ENCODE results near the gene AKR1C8. TPM values are rescaled to one million over a fixed set of nuclear protein-coding genes. Genes with fewer than 3 reads are reported as not detected.

AKR1C8 gene
- total and polyA plus RNA-seq, 9 of the 15 experiments (the other 6 are each of a cell fraction or from before 2014, with no cell fraction given), result 0.03 to 0.29 (median 0.08) TPM

GRCh38 chr10:5199398-5199797 lies 14.4 kb upstream of the AKR1C8 start (continued):
- no peak for TF ChIP-seq RREB1 (CRISPR knock-in tag; IDR thresholded peaks at IDR 0.05)

- CTCF ChIA-PET (ENCODE audit: low intra/inter-chr PET ratio), result no interaction called here
- FAIRE-seq (no peak), ATAC-seq (no peak), DNase-seq (ENCODE audit: extremely low read depth in 1 of 4, low spot score in 3 of 4) (no peak)
- H3K9me1 ChIP-seq (ENCODE audit: control insufficient read depth, insufficient read depth, low read length), result no peaks in the 10 kb centered on the region
- no peak for TF ChIP-seq FOXK1 (CRISPR knock-in tag; IDR thresholded peaks at IDR 0.05; ENCODE audit: borderline replicate concordance)
- no peak for TF ChIP-seq PATZ1 (CRISPR knock-in tag; IDR thresholded peaks at IDR 0.05; ENCODE audit: borderline replicate concordance)
- no peak for TF ChIP-seq ZNF282 (CRISPR knock-in tag; IDR thresholded peaks at IDR 0.05)
- no peak for TF ChIP-seq ZNF140 (CRISPR knock-in tag; IDR thresholded peaks at IDR 0.05)
- no peak for TF ChIP-seq ETV1 (tag; conservative IDR thresholded peaks at IDR 0.05; ENCODE audit: low read depth)
- no peak overlapping the region for H3K4me2 ChIP-seq (ENCODE audit: insufficient read depth, low read length)
- H3K4me1 ChIP-seq (replicated peaks in 1 of 2; ENCODE audit: control insufficient read depth in 2 of 2, insufficient read depth in 2 of 2, low read length in 2 of 2), result no peaks in the 10 kb centered on the region; a peak in 1 of 5 replicates
- H3K36me3 ChIP-seq (ENCODE audit: control insufficient read depth, insufficient read depth, low read length), result no peaks in the 10 kb centered on the region
- POLR2A ChIA-PET, result no interaction called here
- no peaks in the 10 kb centered on the region for H3K79me2 ChIP-seq (ENCODE audit: control insufficient read depth, insufficient read depth, low read length)
- WGBS (ENCODE audit: insufficient coverage, low coverage, missing lambda C conversion rate), result 42% methylated on average over 3 of the region's 3 CpGs
- no peaks in the 10 kb centered on the region for H3K27me3 ChIP-seq (ENCODE audit: control insufficient read depth in 2 of 2, insufficient read depth in 2 of 2, low read length in 2 of 2)
- no TSS peak for BruUV-seq (replicated peaks)
- intact Hi-C loops (cut with micrococcal nuclease), result no loop called here
- no peak overlapping the region for H3K4me3 ChIP-seq
- H4K20me1 ChIP-seq (replicated peaks; ENCODE audit: control insufficient read depth, insufficient read depth, low read length), result no peaks in the 10 kb centered on the region
- H3K27ac ChIP-seq (ENCODE audit: extremely low read depth, low read depth, low read length), result no peak overlapping the region
- no peak overlapping the region for H2AFZ ChIP-seq (ENCODE audit: low read depth, low read length)
- H3K9me3 ChIP-seq (replicated peaks; ENCODE audit: control insufficient read depth, insufficient read depth, low read depth, low read length), result no peaks in the 10 kb centered on the region
- H3K9ac ChIP-seq (ENCODE audit: insufficient read depth in 1 of 2, low read depth in 2 of 2, low read length in 2 of 2), result no peak overlapping the region
- in situ Hi-C loops (cut with MboI), result no loop called here
These were observed 13.4 kb upstream of the AKR1C8 start for GRCh38 chr10:5198386-5198785.

Measured in K562 (cell line).